Natural killer cell (primary cell): Measurements from ENCODE around the gene GALNT7. TPM values are rescaled to one million over a fixed set of nuclear protein-coding genes. Genes with fewer than 3 reads are reported as not detected.

Source experiments
- ATAC-seq, 3 donors: fragments of 150-1000 bp in 2 of 3; fragments of 200-7000 bp in 1 of 3; cut with Tn5 transposase; 1 replicate in 1 of 3; 2 replicates in 2 of 3; pipeline ENCODE4 v1.10.0; 2021; ENCODE audit warnings: mild to moderate bottlenecking in 2 of 3, moderate library complexity in 2 of 3
- DNase-seq, 2 donors: peaks; one replicate each; pipeline versions ENCODE4 v3.0.0 to v3.0.0-alpha.2; 2013 to 2021; ENCODE audit warnings: mixed read lengths in 1 of 2
- H3K27ac ChIP-seq: one replicate; pipeline ENCODE4 v1.5.1; 2013; ENCODE audit warnings: mild to moderate bottlenecking, low read length
- H3K27me3 ChIP-seq: one replicate; pipeline ENCODE4 v1.6.1; 2013; ENCODE audit warnings: low read length; ENCODE audit not compliant: control insufficient read depth, insufficient read depth
- H3K36me3 ChIP-seq: one replicate; pipeline ENCODE4 v1.6.1; 2013; ENCODE audit warnings: low read length; ENCODE audit not compliant: control insufficient read depth, insufficient read depth
- H3K4me1 ChIP-seq: one replicate; pipeline ENCODE4 v1.6.1; 2013; ENCODE audit warnings: low read length; ENCODE audit not compliant: control insufficient read depth, insufficient read depth
- H3K4me3 ChIP-seq: one replicate; pipeline ENCODE4 v1.5.1; 2013; ENCODE audit warnings: low read length
- H3K9me3 ChIP-seq: one replicate; pipeline ENCODE4 v1.6.1; 2013; ENCODE audit warnings: low read length; ENCODE audit not compliant: control insufficient read depth, insufficient read depth
- H3K27ac Mint-ChIP-seq, 2 donors: one replicate each; pipeline ENCODE4 v1.8.0; 2022; ENCODE audit warnings: mild to moderate bottlenecking in 2 of 2, mixed read lengths in 2 of 2, moderate library complexity in 1 of 2
- H3K27me3 Mint-ChIP-seq, 2 donors: one replicate each; pipeline ENCODE4 v1.8.0; 2022; ENCODE audit warnings: low read depth in 2 of 2, mixed read lengths in 2 of 2
- H3K36me3 Mint-ChIP-seq: one replicate; pipeline ENCODE4 v1.8.0; 2022; ENCODE audit warnings: mixed read lengths
- H3K4me1 Mint-ChIP-seq, 2 donors: one replicate each; pipeline ENCODE4 v1.8.0; 2022; ENCODE audit warnings: mixed read lengths in 2 of 2
- H3K4me3 Mint-ChIP-seq: one replicate; pipeline ENCODE4 v1.8.0; 2022; ENCODE audit warnings: mild to moderate bottlenecking, moderate library complexity, mixed read lengths
- H3K9me3 Mint-ChIP-seq, 2 donors: one replicate each; pipeline ENCODE4 v1.8.0; 2022; ENCODE audit warnings: mixed read lengths in 2 of 2
- CTCF ChIP-seq: fragments of 200-600 bp; IDR thresholded peaks from one replicate; pipeline ENCODE4 v1.8.0; 2022; ENCODE audit warnings: antibody characterized with exemption
- WGBS: methylation state at CpG from one replicate; pipeline ENCODE4 v1.1.7; 2013; ENCODE audit warnings: missing lambda C conversion rate; ENCODE audit not compliant: insufficient coverage; 5-methylcytosine and 5-hydroxymethylcytosine counted together
- intact Hi-C: fragments of 100-400 bp; cut with micrococcal nuclease; formaldehyde crosslinking; loops from one replicate; pipeline ENCODE4 v1.14.2; 2022
- total RNA-seq, 4 donors: library from RNA; stranded (reverse); fragments of 120-200 nt in 1 of 4; gene quantifications; one replicate each; pipeline versions ENCODE4 v1.2.3 to v1.2.4, GENCODE V29; 2013 to 2022

GALNT7 gene
- total RNA-seq, 3 donors from 2014 or later (not counting 1 experiment from before 2014, with no cell fraction given) = 10.9 to 20.8 (median 15.6) TPM

DNA sequence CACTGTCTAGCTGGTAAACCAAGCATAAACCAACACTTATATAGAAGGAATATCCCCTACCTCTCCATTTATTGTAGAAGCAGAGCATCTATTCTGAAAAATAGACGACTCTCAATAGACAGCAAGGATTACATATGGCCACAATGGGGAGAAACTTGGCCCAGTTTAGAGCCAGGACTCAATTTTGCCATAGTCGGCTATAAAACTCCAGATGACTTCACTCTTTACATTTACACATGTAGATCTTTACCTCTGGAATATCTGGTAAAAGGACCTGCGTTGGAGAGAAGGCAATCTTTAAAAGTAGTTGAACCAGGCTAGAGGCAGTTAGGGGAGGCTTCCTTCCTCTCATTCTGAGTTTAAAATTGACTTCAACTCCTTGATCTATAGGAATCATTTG lies 88.2 kb downstream of the GALNT7 start:
- DNase-seq (no peak), ATAC-seq (no peak)
- Mint-ChIP-seq H3K36me3 (no peaks in the 10 kb centered on the region), H3K4me3 (no peak overlapping the region), H3K9me3 (no peaks in the 10 kb centered on the region), H3K4me1 (peaks cover 20 to 23% of the 10 kb centered on the region in 2 donors), H3K27me3 (no peaks in the 10 kb centered on the region), H3K27ac (no peak overlapping the region)
- intact Hi-C loops = loop anchor here (1.0 kb wide), 2 partner anchors 232 to 244 kb away; no protein-coding TSS in a partner anchor
- Histone ChIP-seq H3K9me3 (no peaks in the 10 kb centered on the region), H3K4me3 (no peak overlapping the region), H3K4me1 (peaks cover 3% of the 10 kb centered on the region), H3K27ac (no peak overlapping the region), H3K27me3 (no peaks in the 10 kb centered on the region), H3K36me3 (no peaks in the 10 kb centered on the region)
- TF ChIP-seq CTCF = no peak
- 82% methylated on average over 1 of the region's 3 CpGs for WGBS

DNA sequence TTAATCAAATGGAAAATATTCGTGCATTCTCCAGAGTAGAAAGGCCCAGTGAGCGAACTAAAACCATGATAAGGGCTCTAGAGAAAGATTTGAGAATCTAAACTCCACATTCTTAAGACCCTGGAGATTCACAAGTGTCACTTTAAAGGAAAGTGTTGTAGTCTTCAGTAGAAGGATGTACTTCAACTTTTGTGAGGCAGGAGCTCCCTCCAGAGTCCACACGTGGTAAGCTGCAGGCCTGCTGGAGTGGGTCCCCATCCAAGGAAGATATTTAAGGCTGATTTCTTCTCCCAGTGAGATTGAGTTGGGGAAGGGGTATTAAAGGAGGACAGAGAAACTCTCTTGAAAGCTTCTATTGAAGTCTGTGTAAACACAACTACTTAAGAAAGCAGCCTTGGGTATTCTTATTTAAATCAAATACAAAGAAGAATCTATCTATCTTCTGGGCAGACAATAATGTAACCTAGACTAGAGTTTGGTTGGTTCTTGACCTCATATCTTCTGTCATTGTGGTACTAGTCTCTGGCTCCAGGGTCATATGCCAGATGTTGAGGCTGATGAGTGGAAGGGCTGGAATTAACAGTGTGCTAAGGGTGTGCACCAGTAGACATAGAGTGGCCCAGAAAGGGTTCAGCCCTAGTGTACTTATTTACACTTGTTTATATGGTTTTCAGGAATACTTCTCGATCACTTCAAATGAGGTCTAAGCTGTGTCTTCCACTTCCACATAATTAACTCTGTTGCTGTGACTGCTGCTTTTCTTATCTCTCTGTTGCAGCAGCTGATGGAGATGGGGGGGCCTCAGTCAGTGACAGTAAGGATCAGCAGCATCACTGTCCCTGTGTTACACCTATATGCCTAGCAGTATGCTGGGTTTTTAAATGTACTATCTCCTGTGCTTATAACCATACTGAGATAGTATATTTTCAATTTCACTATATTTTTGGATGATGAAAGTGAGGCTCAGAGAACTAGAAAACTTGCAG lies 89.4 kb downstream of the GALNT7 start:
- Histone ChIP-seq H3K4me1 (no peaks in the 10 kb centered on the region), H3K36me3 (no peaks in the 10 kb centered on the region), H3K27ac (no peak overlapping the region), H3K27me3 (no peaks in the 10 kb centered on the region), H3K9me3 (no peaks in the 10 kb centered on the region), H3K4me3 (no peak overlapping the region)
- Mint-ChIP-seq H3K4me1 (peaks cover 11 to 15% of the 10 kb centered on the region in 2 donors), H3K27me3 (no peaks in the 10 kb centered on the region), H3K9me3 (no peaks in the 10 kb centered on the region), H3K36me3 (no peaks in the 10 kb centered on the region), H3K27ac (no peak overlapping the region), H3K4me3 (no peak overlapping the region)
- DNase-seq (peak in 1 of 2 donors; percentile 76), ATAC-seq (peak; percentile 65 to 84 (median 68))
- intact Hi-C loops = loop anchor here (1.0 kb wide), 2 partner anchors 233 to 245 kb away; no protein-coding TSS in a partner anchor
- WGBS = 20% methylated on average over 1 of the region's 4 CpGs
- TF ChIP-seq CTCF = peak; percentile 57

DNA sequence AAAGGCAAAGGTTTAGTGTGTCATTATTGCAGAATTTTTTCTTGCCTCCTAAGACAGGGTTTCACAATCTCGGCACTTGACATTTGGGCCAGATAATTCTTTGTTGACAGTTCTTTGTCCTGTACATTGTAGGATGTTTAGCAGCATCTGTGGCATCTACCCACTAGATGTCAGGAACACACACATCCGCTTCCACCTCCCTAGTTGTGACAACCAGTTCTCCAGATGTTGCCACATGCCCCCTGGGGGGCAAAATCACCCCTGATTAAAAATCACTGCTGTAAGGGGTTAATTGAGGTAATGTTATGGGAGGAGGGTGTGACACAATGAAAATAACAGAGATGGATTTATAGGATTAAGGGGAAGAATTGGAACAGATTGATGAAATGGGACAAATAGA lies 90.3 kb downstream of the GALNT7 start:
- no peaks in the 10 kb centered on the region for H3K9me3 ChIP-seq
- no peaks in the 10 kb centered on the region for H3K36me3 ChIP-seq
- no peaks in the 10 kb centered on the region for H3K9me3 Mint-ChIP-seq
- TF ChIP-seq CTCF = no peak
- H3K4me3 Mint-ChIP-seq = no peak overlapping the region
- WGBS = 83% methylated on average over 1 of the region's 2 CpGs
- H3K27ac ChIP-seq = no peak overlapping the region
- H3K4me3 ChIP-seq = no peak overlapping the region
- DNase-seq (no peak), ATAC-seq (no peak)
- no peaks in the 10 kb centered on the region for H3K36me3 Mint-ChIP-seq
- peak overlapping the region in 1 of 2 donors; percentile 44 for H3K27ac Mint-ChIP-seq
- no peaks in the 10 kb centered on the region for H3K27me3 ChIP-seq
- intact Hi-C loops = no loop called here
- H3K27me3 Mint-ChIP-seq = no peaks in the 10 kb centered on the region
- no peaks in the 10 kb centered on the region for H3K4me1 ChIP-seq
- H3K4me1 Mint-ChIP-seq = peaks cover 6 to 9% of the 10 kb centered on the region in 2 donors
